ENCODE measurements around the gene RASA3.

DNA sequence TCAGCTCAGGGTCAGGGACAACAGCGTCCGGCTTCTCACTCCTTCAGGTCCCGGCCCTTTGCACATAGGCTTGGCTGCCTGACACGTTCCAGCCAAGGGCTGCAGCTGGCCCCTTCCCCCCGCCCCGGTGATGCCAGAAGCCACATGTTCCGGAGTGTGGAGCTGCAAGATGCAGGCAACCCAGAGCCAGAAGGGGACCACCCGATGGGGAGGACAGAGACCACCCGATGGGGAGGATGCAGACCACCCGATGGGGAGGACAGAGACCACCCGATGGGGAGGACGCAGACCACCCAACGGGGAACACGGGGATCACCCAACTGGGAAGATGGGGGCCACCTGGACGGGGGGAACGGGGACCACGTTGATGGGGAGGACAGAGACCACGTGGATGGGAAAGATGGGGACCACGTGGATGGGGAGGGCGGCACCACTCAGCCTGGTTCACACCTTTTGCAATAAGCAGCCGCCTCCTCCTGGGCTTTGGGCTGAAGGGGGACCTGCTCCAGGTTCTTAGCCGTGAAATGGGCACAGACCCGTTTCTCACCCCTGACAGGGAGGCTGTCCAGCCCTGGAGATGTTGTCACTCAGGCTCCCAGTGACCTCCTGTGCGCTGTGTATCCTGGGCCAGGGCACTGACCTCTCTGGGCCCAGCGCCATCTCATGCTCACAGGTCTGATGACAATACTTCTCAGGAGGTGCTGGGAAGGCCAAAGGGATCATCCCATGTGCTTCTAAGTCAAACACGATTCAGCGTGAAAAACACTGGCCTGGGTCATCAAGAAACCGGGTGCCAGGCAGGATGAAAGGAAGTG, 193.1 kb downstream of the RASA3 start:
- TF ChIP-seq, protein P1, sequence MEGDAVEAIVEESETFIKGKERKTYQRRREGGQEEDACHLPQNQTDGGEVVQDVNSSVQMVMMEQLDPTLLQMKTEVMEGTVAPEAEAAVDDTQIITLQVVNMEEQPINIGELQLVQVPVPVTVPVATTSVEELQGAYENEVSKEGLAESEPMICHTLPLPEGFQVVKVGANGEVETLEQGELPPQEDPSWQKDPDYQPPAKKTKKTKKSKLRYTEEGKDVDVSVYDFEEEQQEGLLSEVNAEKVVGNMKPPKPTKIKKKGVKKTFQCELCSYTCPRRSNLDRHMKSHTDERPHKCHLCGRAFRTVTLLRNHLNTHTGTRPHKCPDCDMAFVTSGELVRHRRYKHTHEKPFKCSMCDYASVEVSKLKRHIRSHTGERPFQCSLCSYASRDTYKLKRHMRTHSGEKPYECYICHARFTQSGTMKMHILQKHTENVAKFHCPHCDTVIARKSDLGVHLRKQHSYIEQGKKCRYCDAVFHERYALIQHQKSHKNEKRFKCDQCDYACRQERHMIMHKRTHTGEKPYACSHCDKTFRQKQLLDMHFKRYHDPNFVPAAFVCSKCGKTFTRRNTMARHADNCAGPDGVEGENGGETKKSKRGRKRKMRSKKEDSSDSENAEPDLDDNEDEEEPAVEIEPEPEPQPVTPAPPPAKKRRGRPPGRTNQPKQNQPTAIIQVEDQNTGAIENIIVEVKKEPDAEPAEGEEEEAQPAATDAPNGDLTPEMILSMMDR (conservative IDR thresholded peaks at IDR 0.05 in 1 of 2, IDR thresholded peaks at IDR 0.05 in 1 of 2; ENCODE audit: extremely low read depth in 1 of 2, insufficient read depth in 1 of 2, low read depth in 1 of 2, low read length in 2 of 2): no peak
- no peak for TF ChIP-seq EZH2 (IDR thresholded peaks at IDR 0.05; ENCODE audit: borderline replicate concordance, low read length)
